NCI-H187 treated with DMSO at 0.1 percent for 48 hours (cell line): Measurements from ENCODE around the gene SEC24D.

Source experiments
- DNase-seq: peaks from one replicate; lab custom pipeline; 2025; lab: John Stamatoyannopoulos, UW

The SEC24D gene

GRCh38 chr4:118752551-118752950 is 83.4 kb downstream of the SEC24D start:
- DNase-seq, result no peak

DNA sequence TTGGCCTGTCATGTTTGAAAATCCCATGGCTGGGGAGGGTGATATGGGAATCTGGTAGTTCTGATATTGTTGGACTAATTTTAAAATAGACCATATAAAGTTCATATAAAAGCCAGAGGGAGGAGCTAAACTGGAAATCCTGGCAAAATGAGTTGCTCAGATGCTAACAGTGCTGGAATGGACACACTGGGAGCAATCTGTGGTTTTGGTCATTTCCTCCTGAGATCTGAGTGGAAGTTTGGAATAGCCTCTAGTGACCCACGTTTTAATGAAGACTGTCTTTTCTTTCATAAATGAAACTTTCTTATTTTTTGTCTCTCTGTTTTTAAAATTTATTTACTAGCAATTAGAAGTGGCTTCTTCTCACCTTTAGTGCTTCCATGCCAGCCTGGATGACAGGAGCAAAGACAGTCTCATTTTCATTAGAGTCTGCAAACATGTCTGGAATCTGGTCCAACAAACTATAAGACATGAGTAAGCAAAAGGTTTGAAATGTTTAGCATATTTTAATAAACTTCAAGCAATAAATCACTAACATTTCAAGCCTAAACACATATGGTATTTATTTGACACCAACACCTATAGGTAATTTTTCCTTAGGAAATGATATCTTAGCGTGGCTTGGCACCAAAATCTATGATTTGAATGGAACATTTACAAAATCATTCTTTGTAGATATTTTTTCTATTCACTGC is 84.2 kb downstream of the SEC24D start:
- no peak for DNase-seq

- no peak for DNase-seq
Measured at GRCh38 chr4:118749347-118749988, 86.5 kb downstream of the SEC24D start.

GRCh38 chr4:118746251-118746919 is 89.5 kb downstream of the SEC24D start:
- peak; percentile 47 for DNase-seq

GRCh38 chr4:118745357-118745756 is 90.6 kb downstream of the SEC24D start:
- no peak for DNase-seq

DNA sequence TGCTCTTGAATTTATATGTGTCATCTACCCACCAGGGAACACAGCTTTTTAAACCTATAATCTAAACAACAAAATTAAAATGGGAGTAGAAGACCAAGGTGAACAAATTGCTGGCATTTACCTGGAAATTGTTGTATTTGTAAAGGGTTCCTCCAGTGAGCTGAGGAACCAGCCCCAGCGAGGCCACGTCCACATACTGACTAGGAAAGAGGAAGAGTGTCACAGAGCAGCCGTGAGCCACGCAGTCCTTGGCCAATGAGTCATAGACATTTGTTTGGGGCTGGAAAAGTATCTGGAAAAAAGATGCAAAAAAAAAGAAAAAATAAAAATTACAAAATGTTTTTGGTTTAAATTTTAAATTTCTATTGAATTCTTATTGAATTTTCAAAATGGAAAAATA is 92.1 kb downstream of the SEC24D start:
- no peak for DNase-seq

- DNase-seq, result no peak
Measured at GRCh38 chr4:118742050-118742449, 93.9 kb downstream of the SEC24D start.

DNA sequence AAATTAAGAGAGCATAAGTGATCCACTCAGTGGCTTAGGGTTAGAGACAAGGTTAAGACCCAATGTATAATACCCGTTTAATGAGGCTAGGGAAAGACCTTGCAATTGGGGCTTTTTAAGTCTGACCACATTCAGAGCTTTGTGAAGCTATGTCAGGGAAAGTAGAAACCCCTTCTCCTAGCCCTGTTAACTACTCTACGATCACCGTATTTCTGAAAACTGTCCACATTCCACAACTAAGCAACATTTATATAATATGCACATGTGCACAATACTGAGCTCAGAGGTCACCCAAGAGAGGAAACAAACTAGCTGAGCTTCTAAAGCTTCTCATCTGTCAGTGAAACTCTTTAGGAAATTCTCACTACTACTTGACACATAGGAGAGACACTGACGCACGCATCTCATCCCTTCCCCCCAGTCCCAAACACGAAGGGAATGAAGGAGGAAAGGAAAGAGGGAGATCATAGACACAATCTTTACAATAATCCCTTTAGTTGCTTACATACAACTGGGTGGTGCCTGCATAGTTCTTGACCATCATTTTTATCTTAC is 94.5 kb downstream of the SEC24D start:
- no peak for DNase-seq

DNA sequence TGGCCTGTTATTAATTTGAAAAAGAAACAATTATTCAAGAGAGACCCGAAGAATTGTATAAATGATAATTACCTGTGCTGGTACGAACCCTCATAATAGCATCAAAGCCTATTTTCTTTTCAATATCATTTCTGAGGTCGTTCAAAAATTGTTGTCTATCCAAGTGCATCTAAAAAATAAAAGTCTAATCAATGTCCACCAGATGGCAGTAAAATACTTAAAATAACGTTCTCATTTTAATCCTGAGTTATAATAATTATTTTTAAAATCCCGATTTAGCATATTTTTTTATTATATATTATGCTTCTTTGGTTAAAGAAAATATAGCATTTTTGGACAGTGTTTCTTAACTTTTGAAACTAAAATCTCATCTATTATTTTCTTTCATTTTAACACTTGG is 95.1 kb downstream of the SEC24D start:
- DNase-seq, result no peak

DNA sequence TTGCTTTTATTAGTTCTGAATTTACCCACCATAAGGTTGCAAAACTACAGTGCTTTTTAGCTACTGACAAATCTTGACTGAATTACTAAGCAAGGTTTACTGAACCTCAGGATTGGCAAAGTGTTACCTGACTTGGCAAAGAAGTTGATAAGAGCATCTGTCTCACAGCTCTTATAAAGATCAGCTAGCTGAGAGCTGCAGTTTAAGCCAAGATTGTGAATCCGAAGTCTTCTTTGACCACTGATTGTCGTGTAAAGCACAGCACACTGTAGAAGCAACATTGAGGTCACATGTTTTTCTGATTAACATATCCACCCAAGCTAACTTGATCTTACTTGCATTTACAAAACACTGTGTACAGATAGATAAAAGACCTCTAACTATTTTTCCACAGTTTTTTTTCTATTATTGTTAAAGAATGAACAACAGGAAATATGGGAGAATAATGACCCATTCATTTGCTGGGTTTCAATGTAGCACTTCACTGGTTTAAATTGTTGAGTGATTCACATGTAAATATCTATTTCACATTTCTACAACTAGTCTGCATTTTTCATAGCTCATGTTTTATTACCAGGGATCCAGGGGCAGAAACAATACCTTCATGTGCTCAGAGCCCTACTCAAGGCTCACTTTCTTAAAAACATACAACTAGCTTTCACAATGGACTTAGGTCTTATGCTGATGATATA is 96.8 kb downstream of the SEC24D start:
- no peak for DNase-seq

- no peak for DNase-seq
Measured at GRCh38 chr4:118738090-118738489, 97.8 kb downstream of the SEC24D start.

DNA sequence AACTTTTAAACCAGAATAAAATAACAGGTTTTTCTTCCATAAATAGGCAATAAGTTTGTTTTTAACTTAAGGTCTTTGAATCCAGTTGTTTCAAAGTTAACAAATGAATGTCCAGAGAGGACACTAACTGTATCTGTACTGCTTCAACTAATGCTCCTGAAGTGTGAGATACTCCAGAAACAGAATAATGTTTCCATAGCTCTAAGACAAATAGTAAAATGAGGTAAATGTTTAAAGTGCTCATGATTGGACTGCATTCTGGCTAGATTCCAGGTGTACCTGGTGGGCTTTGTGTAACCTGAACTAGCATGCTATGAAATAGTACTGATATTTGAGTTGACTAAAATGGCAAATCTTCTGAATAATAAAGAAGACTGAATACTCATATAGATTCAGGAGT is 99.0 kb downstream of the SEC24D start:
- DNase-seq, result no peak

- no peak for DNase-seq
Measured at GRCh38 chr4:118734491-118735205, 101.3 kb downstream of the SEC24D start.

GRCh38 chr4:118732591-118733330 is 103.2 kb downstream of the SEC24D start:
- DNase-seq, result no peak

DNA sequence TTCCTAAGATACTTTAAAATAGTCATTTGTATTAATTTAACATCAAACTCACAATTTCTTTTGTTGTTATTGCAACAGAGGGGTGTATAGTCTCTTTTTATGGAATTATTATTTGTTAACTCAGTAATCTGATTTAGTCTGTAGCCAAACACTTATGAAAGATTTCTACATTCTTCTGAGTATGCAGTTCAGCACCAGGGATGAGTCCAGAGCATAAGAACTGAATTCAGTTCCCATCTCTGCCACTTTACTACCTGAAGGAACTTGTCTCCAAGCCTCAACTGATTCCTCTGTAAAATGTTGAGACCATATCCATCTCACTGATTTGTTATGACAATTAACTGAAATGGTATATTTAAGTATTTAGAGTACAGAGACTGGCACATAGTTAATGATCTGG is 105.2 kb downstream of the SEC24D start:
- no peak for DNase-seq

GRCh38 chr4:118729287-118730286 is 106.3 kb downstream of the SEC24D start:
- DNase-seq, result no peak

GRCh38 chr4:118727360-118727759 is 108.6 kb downstream of the SEC24D start:
- no peak for DNase-seq

DNA sequence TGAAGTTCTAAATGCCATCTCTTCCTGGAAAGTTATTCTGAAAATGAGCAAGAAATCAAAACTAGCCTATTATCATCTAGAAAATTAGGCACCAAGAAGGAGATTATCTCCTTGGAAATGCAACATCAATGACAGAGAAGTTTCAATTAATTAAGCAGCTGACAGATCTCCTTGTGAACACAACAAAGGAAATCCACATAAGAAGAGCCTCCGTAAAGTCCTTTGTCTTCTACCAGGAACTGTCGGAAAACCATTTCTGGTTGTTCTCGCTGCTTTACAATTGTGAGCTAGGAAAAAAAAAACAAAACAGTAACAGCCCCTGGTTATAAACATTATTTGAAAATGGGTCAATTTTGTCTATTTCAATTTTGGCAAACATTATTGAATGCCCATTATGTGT is 112.6 kb downstream of the SEC24D start:
- no peak for DNase-seq

DNA sequence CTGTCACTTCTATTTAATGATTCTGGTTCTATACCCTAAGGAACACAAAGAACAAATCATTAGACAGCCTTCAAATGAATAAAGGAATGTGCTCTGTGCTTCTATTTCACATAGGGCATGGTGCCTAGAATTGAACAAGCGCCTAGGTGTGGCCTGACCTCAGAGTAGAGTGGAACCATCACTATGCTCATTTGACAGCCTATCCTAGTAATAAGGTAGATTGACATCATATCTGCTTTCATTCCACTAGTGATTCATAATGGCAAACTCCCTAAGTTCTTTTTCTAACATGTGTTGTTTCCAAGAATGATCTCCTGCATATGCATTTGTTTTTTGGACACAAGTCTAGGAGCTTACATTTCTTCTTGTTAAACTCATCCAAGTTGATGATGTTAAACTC is 114.2 kb downstream of the SEC24D start:
- DNase-seq, result no peak
